Liver (tissue), 3 donors: ENCODE results near the gene KCNJ4.
"Not testable (repeated sequence)": the region's sequence is repeated elsewhere in the genome, so short reads cannot be mapped to it uniquely, and the experiment has no call there.

ENCODE experiments used
- ATF3 ChIP-seq: IDR thresholded peaks from 2 replicates; pipeline ENCODE4 v1.6.1; 2016; ENCODE audit warnings: antibody characterized with exemption
- CTCF ChIP-seq: fragments of 150-350 bp; IDR thresholded peaks from 2 replicates; pipeline ENCODE4 v1.5.1; 2017; ENCODE audit warnings: improper control_type of control experiment, low read depth, low read length; ENCODE audit not compliant: missing input control
- JUND ChIP-seq, 2 donors: IDR thresholded peaks; 2 replicates each; pipeline ENCODE4 v1.6.1; 2016; ENCODE audit warnings: antibody characterized with exemption in 2 of 2
- MAX ChIP-seq: IDR thresholded peaks from 2 replicates; pipeline ENCODE4 v1.6.1; 2016; ENCODE audit warnings: antibody characterized with exemption
- YY1 ChIP-seq: IDR thresholded peaks from 2 replicates; pipeline ENCODE4 v1.6.1; 2016; ENCODE audit warnings: antibody characterized with exemption, mild to moderate bottlenecking
- ZBTB33 ChIP-seq: IDR thresholded peaks from 2 replicates; pipeline ENCODE4 v1.6.1; 2016; ENCODE audit warnings: antibody characterized with exemption
- donor health status: healthy.
- donor health status: healthy.

GRCh38 chr22:38400256-38400655, 54.7 kb downstream of the KCNJ4 start:
- not testable (repeated sequence) for TF ChIP-seq ZBTB33; CTCF; ATF3; JUND (IDR thresholded peaks at IDR 0.05); MAX; YY1
